ENCODE measurements around the gene KCND3. TPM values are rescaled to one million over a fixed set of nuclear protein-coding genes. Genes with fewer than 3 reads are reported as not detected.

Gene KCND3
- polyA plus RNA-seq (2013): 0.03 TPM

DNA sequence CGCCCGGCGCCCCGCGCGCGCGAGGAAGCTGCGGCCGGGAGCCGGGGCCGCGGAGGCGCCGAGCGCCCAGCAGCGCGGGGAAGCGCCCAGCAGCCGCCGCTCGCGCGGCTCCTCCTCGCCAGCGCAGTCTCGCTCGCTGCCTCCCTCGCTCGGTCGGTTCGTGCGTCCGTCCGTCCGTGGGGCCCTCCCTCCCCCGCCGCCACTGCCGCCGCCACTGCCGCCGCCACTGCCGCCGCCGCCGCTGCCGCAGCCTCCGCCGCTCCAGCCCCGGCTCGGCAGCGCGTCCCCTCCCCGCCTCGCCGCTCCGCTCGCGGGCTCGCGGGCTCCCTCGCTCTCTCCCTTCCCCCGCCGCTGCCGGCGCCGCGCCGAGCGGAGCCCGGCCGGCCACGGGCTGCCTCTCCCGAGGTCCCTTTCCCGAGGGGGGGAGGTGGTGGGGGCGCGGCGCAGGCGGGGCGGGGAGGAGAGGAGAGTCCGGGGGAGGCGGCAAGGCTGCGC lies at the start of gene KCND3:
Gene KCND3, minus strand, starts transcription at position 138 of the 495 bp plus-strand sequence.
- DNase-seq: peak; percentile 25 to 59 (median 46)
- no peaks in the 10 kb centered on the region for H3K36me3 ChIP-seq (ENCODE audit: control insufficient read depth in 4 of 4, insufficient read depth in 4 of 4, low read length in 3 of 4)
- H3K4me3 ChIP-seq (ENCODE audit: control insufficient read depth in 1 of 7, extremely low read depth in 1 of 7, insufficient read depth in 4 of 7, low read depth in 2 of 7, low read length in 6 of 7): peak within 1 kb of the TSS in 6 of 7 experiments; percentile 20 to 71 (median 37)
- no peak within 1 kb of the TSS for H3K27ac ChIP-seq (ENCODE audit: insufficient read depth in 1 of 2, low read depth in 1 of 2, low read length in 2 of 2, poor library complexity in 1 of 2, severe bottlenecking in 2 of 2)
- WGBS (ENCODE audit: insufficient coverage): 0% methylated on average over 45 of the region's 83 CpGs
- CTCF ChIA-PET: no interaction called here
- H3K9me3 ChIP-seq (ENCODE audit: control extremely low read depth in 1 of 5, control insufficient read depth in 4 of 5, insufficient read depth in 2 of 5, low read depth in 1 of 5, low read length in 4 of 5): no peaks in the 10 kb centered on the region
- peaks cover 4 to 96% (median 49%) of the 10 kb centered on the region in 5 experiments for H3K27me3 ChIP-seq (replicated peaks in 2 of 5; ENCODE audit: control insufficient read depth in 4 of 5, insufficient read depth in 5 of 5, low read length in 4 of 5)
- peaks cover 0 to 29% (median 12%) of the 10 kb centered on the region in 4 experiments for H3K4me1 ChIP-seq (ENCODE audit: control extremely low read depth in 1 of 4, control insufficient read depth in 4 of 4, insufficient read depth in 4 of 4, low read length in 3 of 4)
- POLR2A ChIA-PET: no interaction called here

DNA sequence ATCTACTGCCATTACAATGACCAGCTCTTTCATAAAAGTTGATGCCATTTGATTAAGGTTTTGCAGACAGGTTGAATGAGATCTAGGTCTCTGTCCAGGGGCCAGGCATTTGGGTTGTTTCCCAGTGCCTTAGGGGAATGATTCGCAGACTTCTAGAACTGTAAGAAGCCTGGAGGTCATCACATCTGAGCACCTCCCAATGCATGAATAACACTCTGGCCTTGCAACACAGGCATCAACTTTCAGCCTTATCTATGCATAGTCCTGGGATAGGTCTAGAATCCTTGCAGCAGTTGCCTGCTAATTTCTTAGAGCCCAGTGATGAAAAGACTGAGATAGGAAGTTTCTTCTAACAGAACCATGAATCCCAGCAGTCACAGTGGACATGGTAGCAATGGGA lies 44.8 kb upstream of the KCND3 start:
- DNase-seq: no peak
- no peak overlapping the region for H3K4me3 ChIP-seq (ENCODE audit: control insufficient read depth in 1 of 7, extremely low read depth in 1 of 7, insufficient read depth in 4 of 7, low read depth in 2 of 7, low read length in 6 of 7)
- no peaks in the 10 kb centered on the region for H3K36me3 ChIP-seq (ENCODE audit: control insufficient read depth in 4 of 4, insufficient read depth in 4 of 4, low read length in 3 of 4)
- WGBS (ENCODE audit: insufficient coverage): no CpG with 5 or more reads among the region's 1 CpG
- H3K9me3 ChIP-seq (ENCODE audit: control extremely low read depth in 1 of 5, control insufficient read depth in 4 of 5, insufficient read depth in 2 of 5, low read depth in 1 of 5, low read length in 4 of 5): no peaks in the 10 kb centered on the region
- ChIA-PET POLR2A (no interaction called here), CTCF (no interaction called here)
- no peaks in the 10 kb centered on the region for H3K4me1 ChIP-seq (ENCODE audit: control extremely low read depth in 1 of 4, control insufficient read depth in 4 of 4, insufficient read depth in 4 of 4, low read length in 3 of 4)
- peaks cover 0 to 2% (median 0%) of the 10 kb centered on the region in 5 experiments for H3K27me3 ChIP-seq (replicated peaks in 2 of 5; ENCODE audit: control insufficient read depth in 4 of 5, insufficient read depth in 5 of 5, low read length in 4 of 5)
- H3K27ac ChIP-seq (ENCODE audit: insufficient read depth in 1 of 2, low read depth in 1 of 2, low read length in 2 of 2, poor library complexity in 1 of 2, severe bottlenecking in 2 of 2): no peak overlapping the region

DNA sequence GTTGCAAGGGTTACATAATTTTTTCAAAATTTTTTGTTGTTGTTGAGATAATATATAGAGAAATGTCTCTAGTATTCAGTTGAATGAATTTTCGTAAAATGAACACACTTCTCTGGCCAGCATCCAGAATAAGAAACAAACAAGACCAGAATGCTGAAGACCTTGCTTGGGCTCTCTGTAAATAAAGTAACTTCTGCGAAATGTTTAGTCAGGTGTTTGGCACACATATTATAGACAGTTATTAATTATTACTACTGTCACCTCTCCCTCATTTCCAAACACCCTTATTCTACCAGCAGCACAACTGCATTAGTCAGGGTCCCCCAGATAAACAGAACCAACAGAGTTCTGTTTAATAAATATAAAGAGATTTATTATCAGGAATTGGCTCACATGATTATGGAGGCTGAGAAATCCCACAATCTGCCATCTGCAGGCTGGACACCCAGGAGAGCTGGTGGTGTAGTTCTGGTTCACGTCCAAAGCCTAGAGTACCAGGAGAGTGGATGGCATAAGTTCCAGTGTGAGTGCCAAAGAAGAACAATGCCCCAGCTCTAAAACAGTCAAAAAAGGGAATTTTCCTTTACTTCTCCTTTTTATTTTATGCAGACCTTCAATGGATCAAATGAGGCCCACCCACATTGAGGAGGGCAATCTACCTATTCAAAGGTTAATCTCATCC lies 44.1 kb upstream of the KCND3 start:
- Histone ChIP-seq H3K27ac (ENCODE audit: insufficient read depth in 1 of 2, low read depth in 1 of 2, low read length in 2 of 2, poor library complexity in 1 of 2, severe bottlenecking in 2 of 2) (no peak overlapping the region), H3K9me3 (ENCODE audit: control extremely low read depth in 1 of 5, control insufficient read depth in 4 of 5, insufficient read depth in 2 of 5, low read depth in 1 of 5, low read length in 4 of 5) (no peaks in the 10 kb centered on the region), H3K4me1 (ENCODE audit: control extremely low read depth in 1 of 4, control insufficient read depth in 4 of 4, insufficient read depth in 4 of 4, low read length in 3 of 4) (no peaks in the 10 kb centered on the region), H3K36me3 (ENCODE audit: control insufficient read depth in 4 of 4, insufficient read depth in 4 of 4, low read length in 3 of 4) (no peaks in the 10 kb centered on the region), H3K4me3 (ENCODE audit: control insufficient read depth in 1 of 7, extremely low read depth in 1 of 7, insufficient read depth in 4 of 7, low read depth in 2 of 7, low read length in 6 of 7) (no peak overlapping the region), H3K27me3 (replicated peaks in 2 of 5; ENCODE audit: control insufficient read depth in 4 of 5, insufficient read depth in 5 of 5, low read length in 4 of 5) (peaks cover 0 to 2% (median 0%) of the 10 kb centered on the region in 5 experiments)
- CTCF ChIA-PET: no interaction called here
- WGBS (ENCODE audit: insufficient coverage): 57% methylated on average over 1 of the region's 3 CpGs
- DNase-seq: no peak
- POLR2A ChIA-PET: interaction anchor here (0.6 kb wide), 1 partner anchor 211 kb away, joined by 3 read pairs; no protein-coding TSS in a partner anchor

DNA sequence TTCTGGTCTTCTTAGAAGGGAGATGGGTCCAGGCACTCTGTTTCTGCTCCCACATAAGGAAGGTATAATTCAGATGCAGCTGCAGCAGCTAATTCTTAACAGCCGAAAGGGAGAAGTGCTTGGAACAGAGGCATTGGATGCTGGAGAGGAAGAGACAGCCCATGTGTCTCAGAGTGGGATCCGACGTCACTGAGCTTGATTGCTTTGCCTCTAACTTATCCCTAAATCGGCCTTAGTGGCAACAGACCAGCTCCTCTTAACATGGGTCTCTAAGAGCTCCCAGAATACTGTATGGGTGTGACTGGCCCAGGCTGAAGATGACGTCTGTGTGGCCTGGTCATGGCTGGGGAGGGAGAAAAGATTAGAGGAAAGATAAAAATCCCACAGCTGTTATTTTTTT lies 40.7 kb upstream of the KCND3 start:
- Histone ChIP-seq H3K4me3 (ENCODE audit: control insufficient read depth in 1 of 7, extremely low read depth in 1 of 7, insufficient read depth in 4 of 7, low read depth in 2 of 7, low read length in 6 of 7) (no peak overlapping the region), H3K27me3 (replicated peaks in 2 of 5; ENCODE audit: control insufficient read depth in 4 of 5, insufficient read depth in 5 of 5, low read length in 4 of 5) (peaks cover 0 to 16% (median 2%) of the 10 kb centered on the region in 5 experiments), H3K36me3 (ENCODE audit: control insufficient read depth in 4 of 4, insufficient read depth in 4 of 4, low read length in 3 of 4) (no peaks in the 10 kb centered on the region), H3K4me1 (ENCODE audit: control extremely low read depth in 1 of 4, control insufficient read depth in 4 of 4, insufficient read depth in 4 of 4, low read length in 3 of 4) (no peaks in the 10 kb centered on the region), H3K27ac (ENCODE audit: insufficient read depth in 1 of 2, low read depth in 1 of 2, low read length in 2 of 2, poor library complexity in 1 of 2, severe bottlenecking in 2 of 2) (no peak overlapping the region), H3K9me3 (ENCODE audit: control extremely low read depth in 1 of 5, control insufficient read depth in 4 of 5, insufficient read depth in 2 of 5, low read depth in 1 of 5, low read length in 4 of 5) (no peaks in the 10 kb centered on the region)
- ChIA-PET CTCF (no interaction called here), POLR2A (no interaction called here)
- DNase-seq: no peak
- WGBS (ENCODE audit: insufficient coverage): 40% methylated on average over 1 of the region's 5 CpGs

DNA sequence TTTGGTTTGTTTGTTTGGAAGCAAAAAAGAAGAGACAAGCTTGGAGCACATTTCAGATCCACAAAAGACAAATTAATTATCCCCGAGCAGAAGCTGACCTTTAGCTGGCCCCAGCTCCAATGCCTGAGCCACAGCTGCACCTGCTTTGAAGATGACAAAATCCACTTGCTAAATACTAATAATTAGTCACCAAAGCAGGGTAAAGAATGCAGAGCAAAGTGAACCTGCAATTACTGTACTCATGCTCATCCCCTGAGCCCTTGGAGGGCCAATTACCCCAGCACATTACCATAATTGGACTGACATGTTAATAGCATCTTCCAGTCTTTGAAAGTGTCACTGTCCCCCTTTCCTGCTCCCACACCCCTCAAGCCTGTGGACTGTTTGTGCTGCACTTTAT lies 38.2 kb upstream of the KCND3 start:
- H3K27ac ChIP-seq (ENCODE audit: insufficient read depth in 1 of 2, low read depth in 1 of 2, low read length in 2 of 2, poor library complexity in 1 of 2, severe bottlenecking in 2 of 2): no peak overlapping the region
- WGBS (ENCODE audit: insufficient coverage): 100% methylated on average over 1 of the region's 1 CpG
- no peaks in the 10 kb centered on the region for H3K9me3 ChIP-seq (ENCODE audit: control extremely low read depth in 1 of 5, control insufficient read depth in 4 of 5, insufficient read depth in 2 of 5, low read depth in 1 of 5, low read length in 4 of 5)
- ChIA-PET POLR2A (no interaction called here), CTCF (no interaction called here)
- peaks cover 0 to 17% (median 4%) of the 10 kb centered on the region in 5 experiments for H3K27me3 ChIP-seq (replicated peaks in 2 of 5; ENCODE audit: control insufficient read depth in 4 of 5, insufficient read depth in 5 of 5, low read length in 4 of 5)
- no peak for DNase-seq
- no peaks in the 10 kb centered on the region for H3K36me3 ChIP-seq (ENCODE audit: control insufficient read depth in 4 of 4, insufficient read depth in 4 of 4, low read length in 3 of 4)
- no peaks in the 10 kb centered on the region for H3K4me1 ChIP-seq (ENCODE audit: control extremely low read depth in 1 of 4, control insufficient read depth in 4 of 4, insufficient read depth in 4 of 4, low read length in 3 of 4)
- no peak overlapping the region for H3K4me3 ChIP-seq (ENCODE audit: control insufficient read depth in 1 of 7, extremely low read depth in 1 of 7, insufficient read depth in 4 of 7, low read depth in 2 of 7, low read length in 6 of 7)

DNA sequence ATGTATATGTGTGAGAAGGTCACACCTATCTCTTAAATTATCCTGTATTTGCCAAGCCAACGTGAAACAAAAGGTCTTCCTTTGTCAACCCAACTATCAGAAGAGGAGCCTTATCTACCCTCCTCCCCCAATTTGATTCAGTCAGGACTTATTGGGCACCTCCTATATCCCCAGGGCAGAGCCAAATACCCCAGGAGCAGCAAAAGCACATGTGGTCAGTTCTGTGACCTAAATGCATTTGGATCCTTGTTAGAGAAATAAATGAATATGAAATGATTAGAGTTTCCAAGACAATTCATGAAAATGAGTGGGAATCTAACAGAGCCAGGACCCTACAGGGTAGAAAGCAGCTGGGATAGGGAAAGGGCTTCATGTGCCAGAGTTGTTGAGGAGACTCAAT lies 37.0 kb upstream of the KCND3 start:
- WGBS (ENCODE audit: insufficient coverage): no CpG with 5 or more reads among the region's 1 CpG
- Histone ChIP-seq H3K4me3 (ENCODE audit: control insufficient read depth in 1 of 7, extremely low read depth in 1 of 7, insufficient read depth in 4 of 7, low read depth in 2 of 7, low read length in 6 of 7) (no peak overlapping the region), H3K4me1 (ENCODE audit: control extremely low read depth in 1 of 4, control insufficient read depth in 4 of 4, insufficient read depth in 4 of 4, low read length in 3 of 4) (no peaks in the 10 kb centered on the region), H3K27me3 (replicated peaks in 2 of 5; ENCODE audit: control insufficient read depth in 4 of 5, insufficient read depth in 5 of 5, low read length in 4 of 5) (peaks cover 0 to 17% (median 4%) of the 10 kb centered on the region in 5 experiments), H3K9me3 (ENCODE audit: control extremely low read depth in 1 of 5, control insufficient read depth in 4 of 5, insufficient read depth in 2 of 5, low read depth in 1 of 5, low read length in 4 of 5) (no peaks in the 10 kb centered on the region), H3K36me3 (ENCODE audit: control insufficient read depth in 4 of 4, insufficient read depth in 4 of 4, low read length in 3 of 4) (no peaks in the 10 kb centered on the region), H3K27ac (ENCODE audit: insufficient read depth in 1 of 2, low read depth in 1 of 2, low read length in 2 of 2, poor library complexity in 1 of 2, severe bottlenecking in 2 of 2) (no peak overlapping the region)
- ChIA-PET POLR2A (no interaction called here), CTCF (no interaction called here)
- no peak for DNase-seq

DNA sequence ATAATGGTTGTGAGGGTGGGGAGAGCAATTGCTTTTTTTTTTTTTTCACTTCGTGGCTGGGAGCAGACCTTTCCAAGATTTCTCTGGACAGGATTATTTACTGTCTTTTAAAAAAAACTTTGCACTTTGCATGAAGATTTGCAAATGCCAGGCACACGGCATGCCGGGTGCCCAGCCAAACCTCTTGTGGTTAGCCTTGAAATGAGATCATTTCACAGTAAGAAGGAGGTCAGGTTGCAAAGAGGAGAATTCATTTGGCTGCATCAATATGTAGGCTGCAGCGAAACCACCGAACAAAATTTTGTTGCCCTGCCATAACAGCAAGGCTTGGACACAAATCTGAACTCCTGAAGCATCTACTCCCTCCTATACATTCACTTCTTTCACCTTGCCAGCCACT lies 36.5 kb upstream of the KCND3 start:
- H3K9me3 ChIP-seq (ENCODE audit: control extremely low read depth in 1 of 5, control insufficient read depth in 4 of 5, insufficient read depth in 2 of 5, low read depth in 1 of 5, low read length in 4 of 5): no peaks in the 10 kb centered on the region
- no peaks in the 10 kb centered on the region for H3K4me1 ChIP-seq (ENCODE audit: control extremely low read depth in 1 of 4, control insufficient read depth in 4 of 4, insufficient read depth in 4 of 4, low read length in 3 of 4)
- 44% methylated on average over 4 of the region's 5 CpGs for WGBS (ENCODE audit: insufficient coverage)
- no peak for DNase-seq
- ChIA-PET CTCF (no interaction called here), POLR2A (no interaction called here)
- no peak overlapping the region for H3K4me3 ChIP-seq (ENCODE audit: control insufficient read depth in 1 of 7, extremely low read depth in 1 of 7, insufficient read depth in 4 of 7, low read depth in 2 of 7, low read length in 6 of 7)
- H3K27ac ChIP-seq (ENCODE audit: insufficient read depth in 1 of 2, low read depth in 1 of 2, low read length in 2 of 2, poor library complexity in 1 of 2, severe bottlenecking in 2 of 2): no peak overlapping the region
- H3K36me3 ChIP-seq (ENCODE audit: control insufficient read depth in 4 of 4, insufficient read depth in 4 of 4, low read length in 3 of 4): no peaks in the 10 kb centered on the region
- H3K27me3 ChIP-seq (replicated peaks in 2 of 5; ENCODE audit: control insufficient read depth in 4 of 5, insufficient read depth in 5 of 5, low read length in 4 of 5): peaks cover 0 to 19% (median 4%) of the 10 kb centered on the region in 5 experiments

Measured in common myeloid progenitor, CD34-positive (primary cell).